Left renal cortex interstitium (tissue), 4 donors: ENCODE data around the gene PHLDA2. TPM values are rescaled to one million over a fixed set of nuclear protein-coding genes. Genes with fewer than 3 reads are reported as not detected.
"Not testable (repeated sequence)": the region's sequence is repeated elsewhere in the genome, so short reads cannot be mapped to it uniquely, and the experiment has no call there.

Source experiments
- DNase-seq, 4 donors: peaks; one replicate each; pipeline ENCODE4 v3.0.0-alpha.2; 2013; ENCODE audit warnings: low read depth in 4 of 4, low spot score in 2 of 4, missing footprints in 1 of 4
- polyA plus RNA-seq, 4 donors: library from polyadenylated mRNA; unstranded; fragments of 120-200 nt; gene quantifications; one replicate each; pipeline ENCODE4 v1.2.1, GENCODE V29; 2013; ENCODE audit not compliant: insufficient read length in 4 of 4

Gene PHLDA2
- polyA plus RNA-seq, 4 donors, result 1.1 to 2.7 (median 1.7) TPM

GRCh38 chr11:2945757-2946287, 16.6 kb upstream of the PHLDA2 start:
- DNase-seq, result no peak

- DNase-seq, result peak in 1 of 4 donors; percentile 69
These were observed 16.0 kb upstream of the PHLDA2 start for GRCh38 chr11:2945031-2945756.

GRCh38 chr11:2944530-2944929, 15.3 kb upstream of the PHLDA2 start:
- DNase-seq, result no peak

GRCh38 chr11:2943711-2944118, 14.5 kb upstream of the PHLDA2 start:
- no peak for DNase-seq

- no peak for DNase-seq
These were observed 13.9 kb upstream of the PHLDA2 start for GRCh38 chr11:2942872-2943710.

DNA sequence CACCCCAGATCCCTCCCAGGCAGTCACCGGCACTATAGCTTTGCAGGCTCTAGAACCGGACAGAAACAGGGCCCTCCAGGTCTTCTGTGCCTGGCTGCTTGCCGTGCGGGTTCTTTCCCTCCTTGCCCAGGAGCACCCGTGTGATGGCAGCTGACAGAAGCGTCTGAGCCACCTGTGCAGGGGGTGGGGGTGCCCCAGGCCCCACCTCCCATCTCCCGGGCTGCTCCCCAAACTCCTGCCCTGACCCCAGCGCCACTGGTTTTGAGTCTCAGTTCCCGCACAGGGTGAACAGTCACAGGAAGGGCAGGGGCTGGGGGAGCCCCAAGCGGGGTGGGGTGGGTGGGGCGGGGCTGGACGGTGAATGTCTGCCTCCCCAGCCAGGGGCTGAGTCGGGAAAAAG, 13.2 kb upstream of the PHLDA2 start:
- DNase-seq, result no peak

- no peak for DNase-seq
These were observed 12.0 kb upstream of the PHLDA2 start for GRCh38 chr11:2940921-2941821.

DNA sequence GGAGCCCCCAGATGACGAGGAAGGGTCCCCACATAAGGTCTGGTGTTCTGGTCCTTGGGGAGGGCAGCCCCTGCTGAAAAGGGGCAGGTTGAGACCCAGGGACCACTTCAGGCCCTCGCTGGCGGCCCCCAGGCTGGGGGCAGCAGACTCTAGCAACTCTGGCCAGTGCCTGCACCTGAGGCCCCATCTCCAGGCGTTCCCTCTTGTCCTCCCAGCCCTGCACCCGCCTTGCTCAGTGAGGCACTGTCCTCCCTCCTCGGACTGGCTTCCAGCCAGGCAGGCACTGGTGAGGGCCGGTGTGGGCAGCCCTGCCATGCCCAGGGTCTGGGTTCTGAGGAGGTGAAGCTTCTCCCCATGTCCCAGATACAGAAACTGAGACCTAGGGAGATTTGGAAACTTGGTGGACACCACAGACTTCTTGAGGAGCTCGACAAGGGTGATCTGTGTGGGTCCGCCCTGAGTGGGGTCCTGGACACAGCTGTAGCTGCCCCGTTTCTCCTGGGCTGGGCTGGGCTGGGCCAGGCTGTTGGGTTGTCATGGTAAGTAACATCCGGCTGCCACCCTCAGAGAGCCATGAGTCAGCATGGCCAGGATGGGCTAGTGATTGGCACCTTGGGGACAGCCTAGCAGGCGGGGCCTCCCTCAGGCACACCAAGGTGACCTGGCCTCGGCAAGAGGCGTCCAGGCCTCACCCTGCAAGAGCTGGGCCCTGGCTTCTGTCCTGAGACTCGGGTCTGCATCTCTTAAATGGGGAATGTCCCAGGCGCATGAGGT, 11.1 kb upstream of the PHLDA2 start:
- no peak for DNase-seq

DNA sequence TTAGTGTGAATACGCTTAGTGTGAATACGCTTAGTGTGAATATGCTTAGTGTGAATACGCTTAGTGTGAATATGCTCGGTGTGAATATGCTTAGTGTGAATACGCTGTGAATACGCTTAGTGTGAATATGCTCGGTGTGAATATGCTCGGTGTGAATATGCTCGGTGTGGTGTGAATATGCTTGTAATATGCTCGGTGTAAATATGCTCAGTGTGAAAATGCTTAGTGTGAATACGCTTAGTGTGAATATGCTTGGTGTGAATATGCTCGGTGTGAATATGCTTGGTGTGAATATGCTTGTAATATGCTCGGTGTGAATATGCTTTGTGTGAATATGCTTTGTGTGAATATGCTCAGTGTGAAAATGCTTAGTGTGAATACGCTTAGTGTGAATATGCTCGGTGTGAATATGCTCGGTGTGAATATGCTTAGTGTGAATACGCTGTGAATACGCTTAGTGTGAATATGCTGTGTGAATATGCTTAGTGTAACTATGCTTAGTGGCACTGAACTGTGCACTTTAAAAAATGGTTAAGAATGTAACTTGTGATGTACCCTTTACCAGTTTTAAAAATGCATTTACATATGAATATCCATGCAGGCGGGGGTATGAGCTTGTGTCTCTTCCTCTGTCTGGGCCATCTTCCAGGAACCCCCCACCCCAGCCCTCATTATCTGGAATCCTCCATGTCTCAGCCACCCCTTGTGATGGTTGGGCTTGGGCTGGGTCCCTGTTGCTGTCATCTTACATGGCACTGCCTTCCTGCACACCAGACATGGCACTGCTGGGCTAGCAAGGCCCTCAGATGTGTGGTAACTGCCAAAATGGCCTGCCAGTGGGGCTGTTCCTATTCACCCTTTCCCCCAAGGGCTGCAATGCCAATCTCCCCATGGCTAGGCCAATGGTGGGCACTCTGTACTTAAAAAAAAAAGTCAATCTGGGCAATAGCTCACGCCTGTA, 9.5 kb upstream of the PHLDA2 start:
- not testable (repeated sequence) for DNase-seq

GRCh38 chr11:2937641-2938457, 8.6 kb upstream of the PHLDA2 start:
- not testable (repeated sequence) for DNase-seq

- DNase-seq, result no peak
These were observed 5.5 kb upstream of the PHLDA2 start for GRCh38 chr11:2934611-2935239.

- no peak for DNase-seq
These were observed 4.9 kb upstream of the PHLDA2 start for GRCh38 chr11:2934021-2934550.

- no peak for DNase-seq
These were observed 4.3 kb upstream of the PHLDA2 start for GRCh38 chr11:2933375-2934020.

DNA sequence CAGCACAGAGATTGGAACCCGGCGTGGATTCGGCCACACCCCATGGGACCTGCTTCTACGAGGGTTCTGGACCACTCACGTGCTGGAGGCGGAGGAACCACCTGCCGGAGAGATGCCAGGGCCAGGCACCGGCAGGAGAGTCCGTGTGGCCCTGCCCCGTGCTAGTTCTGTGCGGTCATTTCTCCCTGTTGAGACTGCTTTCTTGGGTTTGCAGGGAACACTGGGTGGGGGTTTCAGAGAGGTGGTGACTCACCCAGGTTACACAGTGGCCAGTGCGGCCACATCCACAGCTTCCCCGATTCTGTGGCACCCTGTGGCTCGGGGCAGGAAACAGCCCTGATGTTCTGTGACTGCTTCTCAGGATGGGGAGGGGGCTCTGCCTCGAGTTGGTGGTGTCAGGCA, 3.6 kb upstream of the PHLDA2 start:
- DNase-seq, result no peak

DNA sequence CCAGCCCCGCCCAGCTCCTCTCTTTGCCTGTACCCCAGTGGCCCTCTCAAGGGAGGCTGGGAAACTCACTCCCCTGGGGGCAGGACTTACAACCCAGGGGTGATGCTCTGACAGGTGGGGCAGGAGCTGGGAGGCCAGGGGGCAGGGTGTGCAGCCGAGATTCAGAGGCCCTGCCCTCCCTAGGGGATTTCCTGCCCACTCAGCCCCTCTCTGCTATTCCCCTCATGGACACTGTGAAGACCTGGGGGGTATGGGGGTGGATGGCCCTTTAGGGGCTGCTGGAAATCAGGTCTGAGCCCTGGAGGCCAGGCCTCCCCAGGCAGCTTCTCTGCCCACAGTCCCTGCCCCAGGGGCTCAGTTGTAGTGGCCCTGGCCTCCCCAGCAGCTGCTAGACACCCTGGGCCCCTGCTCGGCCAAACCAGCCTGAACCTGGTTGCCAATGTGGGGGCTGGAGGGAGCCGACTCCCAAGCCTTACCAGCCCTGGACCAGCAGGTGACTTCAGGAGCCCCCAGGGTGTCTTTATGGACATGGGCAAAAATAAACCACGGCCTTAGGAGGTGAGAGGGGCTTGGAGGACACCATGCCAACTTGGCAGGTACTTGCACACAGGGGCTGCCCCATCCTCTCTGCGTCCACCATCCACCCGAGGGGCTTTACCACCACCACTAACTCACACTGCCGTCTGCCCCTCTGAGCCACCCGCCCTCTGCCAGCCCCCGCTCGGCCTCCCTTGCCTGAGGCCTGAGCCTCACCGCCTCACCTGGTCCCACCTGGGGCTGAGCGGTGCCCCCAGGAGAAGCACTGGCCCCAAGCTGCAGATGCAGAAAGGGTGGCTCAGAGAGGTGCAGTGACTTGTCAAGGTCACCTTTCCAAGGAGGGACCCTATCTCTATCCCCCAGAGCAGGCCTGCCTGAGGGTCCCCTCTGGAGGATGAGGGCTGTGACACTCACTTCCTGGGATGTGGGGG, 2.8 kb upstream of the PHLDA2 start:
- no peak for DNase-seq

DNA sequence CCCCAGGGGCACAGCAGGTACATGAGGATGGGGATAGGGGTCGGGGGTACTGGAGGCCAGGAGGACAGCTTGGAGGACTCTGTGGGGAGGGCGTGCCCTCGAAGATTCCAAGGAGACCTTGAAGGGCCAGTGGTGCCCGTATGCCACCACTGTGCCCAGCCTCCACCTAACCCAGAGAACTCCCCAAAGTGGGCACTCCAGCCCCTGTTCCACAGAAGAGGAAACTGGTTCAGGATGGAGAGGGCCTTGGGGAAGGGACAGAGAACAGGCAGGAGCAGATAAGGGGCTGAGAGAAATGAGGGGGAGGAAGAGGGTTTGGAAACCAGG, 2.2 kb upstream of the PHLDA2 start:
- DNase-seq, result no peak
